Gastroesophageal sphincter (tissue), 3 donors: ENCODE data around the gene ZNF692.

Experiments used
- POLR2A ChIP-seq, 2 donors: fragments of 450-650 bp; IDR thresholded peaks; one replicate each; pipeline ENCODE4 v1.6.1; 2017; ENCODE audit warnings: antibody characterized with exemption in 2 of 2, mild to moderate bottlenecking in 2 of 2, moderate library complexity in 1 of 2
- POLR2AphosphoS5 ChIP-seq: sonication (generic); formaldehyde crosslinking; IDR thresholded peaks from one replicate; pipeline ENCODE4 v1.6.1; 2017; ENCODE audit warnings: antibody characterized with exemption
- TF ChIP-seq, protein P1 (sequence below), 4 experiments: fragments of 200-600 bp in 2 of 4; fragments of 450-650 bp in 2 of 4; sonication (generic) in 1 of 4; IDR thresholded peaks; one replicate each; pipeline ENCODE4 v1.5.1; 2017 to 2019; ENCODE audit warnings: antibody characterized with exemption in 4 of 4, mild to moderate bottlenecking in 2 of 4, moderate library complexity in 2 of 4

DNA sequence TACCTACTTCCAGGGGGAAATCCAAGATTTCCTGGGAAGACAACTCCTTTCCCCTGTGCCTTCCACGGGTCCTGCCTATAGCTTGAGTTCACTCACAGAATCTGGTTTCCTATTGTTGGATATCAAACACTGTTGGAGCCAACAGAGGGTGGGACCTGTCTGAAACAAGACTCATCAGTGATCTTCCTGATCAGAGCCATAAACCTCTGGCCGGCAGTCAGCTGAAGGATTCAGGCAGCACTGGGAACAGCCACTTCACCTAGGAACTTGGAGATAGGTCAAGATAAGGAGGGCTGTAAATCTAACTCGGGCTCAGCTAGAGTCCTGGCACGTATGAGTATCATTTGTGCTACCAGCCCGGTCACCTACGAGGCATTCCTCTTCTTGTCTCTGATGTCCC, 56.4 kb downstream of the ZNF692 start:
- TF ChIP-seq, protein P1, sequence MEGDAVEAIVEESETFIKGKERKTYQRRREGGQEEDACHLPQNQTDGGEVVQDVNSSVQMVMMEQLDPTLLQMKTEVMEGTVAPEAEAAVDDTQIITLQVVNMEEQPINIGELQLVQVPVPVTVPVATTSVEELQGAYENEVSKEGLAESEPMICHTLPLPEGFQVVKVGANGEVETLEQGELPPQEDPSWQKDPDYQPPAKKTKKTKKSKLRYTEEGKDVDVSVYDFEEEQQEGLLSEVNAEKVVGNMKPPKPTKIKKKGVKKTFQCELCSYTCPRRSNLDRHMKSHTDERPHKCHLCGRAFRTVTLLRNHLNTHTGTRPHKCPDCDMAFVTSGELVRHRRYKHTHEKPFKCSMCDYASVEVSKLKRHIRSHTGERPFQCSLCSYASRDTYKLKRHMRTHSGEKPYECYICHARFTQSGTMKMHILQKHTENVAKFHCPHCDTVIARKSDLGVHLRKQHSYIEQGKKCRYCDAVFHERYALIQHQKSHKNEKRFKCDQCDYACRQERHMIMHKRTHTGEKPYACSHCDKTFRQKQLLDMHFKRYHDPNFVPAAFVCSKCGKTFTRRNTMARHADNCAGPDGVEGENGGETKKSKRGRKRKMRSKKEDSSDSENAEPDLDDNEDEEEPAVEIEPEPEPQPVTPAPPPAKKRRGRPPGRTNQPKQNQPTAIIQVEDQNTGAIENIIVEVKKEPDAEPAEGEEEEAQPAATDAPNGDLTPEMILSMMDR (IDR thresholded peaks at IDR 0.05), result no peak
- TF ChIP-seq POLR2A (IDR thresholded peaks at IDR 0.05) (no peak), POLR2AphosphoS5 (no peak)
